NCI-H2107 (cell line): Measurements from ENCODE around the gene ANKS6.

Experiments used
- DNase-seq: peaks from one replicate; lab custom pipeline; 2025; lab: John Stamatoyannopoulos, UW

ANKS6 gene

GRCh38 chr9:98796364-98797101, at the start of gene ANKS6:
Gene ANKS6, minus strand, starts transcription at chr9:98796555. Its CDS starts 64 bp downstream, at chr9:98796491.
- DNase-seq = peak; percentile 49

- no peak for DNase-seq
Observed at GRCh38 chr9:98846081-98846480, 49.7 kb upstream of the ANKS6 start.

- no peak for DNase-seq
Observed at GRCh38 chr9:98842510-98842909, 46.2 kb upstream of the ANKS6 start.

GRCh38 chr9:98839724-98840123, 43.4 kb upstream of the ANKS6 start:
- no peak for DNase-seq

- DNase-seq = no peak
Observed at GRCh38 chr9:98838868-98839565, 42.7 kb upstream of the ANKS6 start.

- no peak for DNase-seq
Observed at GRCh38 chr9:98838155-98838867, 42.0 kb upstream of the ANKS6 start.

GRCh38 chr9:98837516-98837915, 41.2 kb upstream of the ANKS6 start:
- no peak for DNase-seq

- no peak for DNase-seq
Observed at GRCh38 chr9:98836206-98836605, 39.9 kb upstream of the ANKS6 start.

GRCh38 chr9:98834386-98834785, 38.0 kb upstream of the ANKS6 start:
- no peak for DNase-seq

GRCh38 chr9:98833090-98833956, 37.0 kb upstream of the ANKS6 start:
- no peak for DNase-seq

GRCh38 chr9:98832768-98833089, 36.4 kb upstream of the ANKS6 start:
- DNase-seq = no peak

GRCh38 chr9:98831696-98832095, 35.3 kb upstream of the ANKS6 start:
- no peak for DNase-seq

- DNase-seq = no peak
Observed at GRCh38 chr9:98830554-98830953, 34.2 kb upstream of the ANKS6 start.

- DNase-seq = no peak
Observed at GRCh38 chr9:98829766-98830165, 33.4 kb upstream of the ANKS6 start.

- no peak for DNase-seq
Observed at GRCh38 chr9:98826716-98827115, 30.4 kb upstream of the ANKS6 start.

GRCh38 chr9:98825414-98825813, 29.1 kb upstream of the ANKS6 start:
- DNase-seq = no peak

GRCh38 chr9:98823666-98824334, 27.4 kb upstream of the ANKS6 start:
- no peak for DNase-seq

GRCh38 chr9:98822661-98823060, 26.3 kb upstream of the ANKS6 start:
- DNase-seq = no peak

GRCh38 chr9:98821831-98822230, 25.5 kb upstream of the ANKS6 start:
- DNase-seq = no peak

- no peak for DNase-seq
Observed at GRCh38 chr9:98819231-98819630, 22.9 kb upstream of the ANKS6 start.

- no peak for DNase-seq
Observed at GRCh38 chr9:98818764-98819163, 22.4 kb upstream of the ANKS6 start.
